HG02870 (cell line): ENCODE results near the gene ANO8.
"Not testable (repeated sequence)": the region's sequence is repeated elsewhere in the genome, so short reads cannot be mapped to it uniquely, and the experiment has no call there.

Source experiments
- ATAC-seq: cut with Tn5 transposase; IDR thresholded peaks from one replicate; pipeline ENCODE4 v1.9.1; 2021; ENCODE audit warnings: mild to moderate bottlenecking, moderate library complexity; ENCODE audit not compliant: unreplicated experiment

The ANO8 gene, protein sequence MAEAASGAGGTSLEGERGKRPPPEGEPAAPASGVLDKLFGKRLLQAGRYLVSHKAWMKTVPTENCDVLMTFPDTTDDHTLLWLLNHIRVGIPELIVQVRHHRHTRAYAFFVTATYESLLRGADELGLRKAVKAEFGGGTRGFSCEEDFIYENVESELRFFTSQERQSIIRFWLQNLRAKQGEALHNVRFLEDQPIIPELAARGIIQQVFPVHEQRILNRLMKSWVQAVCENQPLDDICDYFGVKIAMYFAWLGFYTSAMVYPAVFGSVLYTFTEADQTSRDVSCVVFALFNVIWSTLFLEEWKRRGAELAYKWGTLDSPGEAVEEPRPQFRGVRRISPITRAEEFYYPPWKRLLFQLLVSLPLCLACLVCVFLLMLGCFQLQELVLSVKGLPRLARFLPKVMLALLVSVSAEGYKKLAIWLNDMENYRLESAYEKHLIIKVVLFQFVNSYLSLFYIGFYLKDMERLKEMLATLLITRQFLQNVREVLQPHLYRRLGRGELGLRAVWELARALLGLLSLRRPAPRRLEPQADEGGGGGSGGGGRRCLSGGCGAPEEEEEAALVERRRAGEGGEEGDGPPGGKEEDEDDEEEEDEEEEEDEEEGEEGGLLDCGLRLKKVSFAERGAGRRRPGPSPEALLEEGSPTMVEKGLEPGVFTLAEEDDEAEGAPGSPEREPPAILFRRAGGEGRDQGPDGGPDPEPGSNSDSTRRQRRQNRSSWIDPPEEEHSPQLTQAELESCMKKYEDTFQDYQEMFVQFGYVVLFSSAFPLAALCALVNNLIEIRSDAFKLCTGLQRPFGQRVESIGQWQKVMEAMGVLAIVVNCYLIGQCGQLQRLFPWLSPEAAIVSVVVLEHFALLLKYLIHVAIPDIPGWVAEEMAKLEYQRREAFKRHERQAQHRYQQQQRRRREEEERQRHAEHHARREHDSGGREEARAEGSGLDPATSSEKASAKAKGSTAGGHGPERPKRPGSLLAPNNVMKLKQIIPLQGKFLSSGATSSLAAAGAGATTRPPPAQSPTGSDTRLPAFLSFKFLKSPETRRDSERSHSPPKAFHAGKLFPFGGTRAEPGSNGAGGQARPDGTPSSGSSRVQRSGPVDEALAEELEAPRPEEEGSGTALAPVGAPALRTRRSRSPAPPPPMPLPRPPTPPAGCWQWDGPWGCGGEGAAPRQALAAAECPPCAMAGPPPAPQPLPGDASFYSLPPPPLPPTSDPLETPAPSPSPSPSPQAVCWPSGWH

DNA sequence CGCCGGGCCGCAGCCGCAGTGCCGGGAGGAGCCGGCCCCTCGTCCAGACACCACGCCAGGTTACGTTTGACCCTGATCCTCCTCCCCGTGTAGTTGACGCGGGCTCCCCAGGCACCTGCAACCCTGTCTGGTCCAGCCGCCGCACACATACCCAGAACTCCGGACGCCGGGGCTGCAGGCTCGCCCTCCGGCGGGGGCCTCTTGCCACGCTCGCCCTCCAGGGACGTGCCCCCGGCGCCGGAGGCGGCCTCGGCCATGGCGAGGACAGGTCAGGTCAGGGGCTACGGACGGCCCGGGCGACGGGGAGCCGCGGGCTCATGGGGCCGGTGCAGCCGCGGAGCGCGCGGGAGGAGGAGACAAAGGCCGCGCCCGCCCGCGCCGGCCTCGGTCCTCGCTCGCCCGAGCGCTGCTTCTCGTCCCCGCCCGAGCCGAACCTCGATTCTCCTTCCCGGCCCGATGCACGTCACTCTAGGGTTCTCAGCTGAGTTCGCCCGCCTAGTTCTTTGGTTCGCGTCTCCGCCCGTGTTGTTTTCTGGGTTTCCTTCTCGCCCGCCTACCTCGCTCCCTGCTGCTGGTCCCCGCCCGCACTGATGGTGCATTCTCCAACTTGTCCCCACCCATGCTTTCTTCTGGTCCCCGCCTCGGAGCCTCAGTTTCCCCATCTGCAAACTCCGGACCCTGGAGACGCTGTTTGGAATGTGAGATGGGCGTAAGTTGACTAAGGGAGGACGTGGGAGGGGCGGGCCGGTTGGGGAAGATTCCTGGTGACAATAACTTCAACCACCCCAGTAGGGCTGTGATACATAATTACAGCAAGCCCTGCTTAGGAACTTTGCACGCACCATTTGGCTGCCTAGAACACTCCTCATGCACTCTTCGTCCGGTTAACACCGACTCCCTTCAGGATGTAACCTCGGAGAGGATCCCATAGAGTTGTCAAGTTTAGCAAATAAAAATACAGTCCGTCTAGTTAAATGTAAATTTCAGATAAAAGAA, at the start of gene ANO8:
Gene ANO8 (minus strand): TSS at position 442 of the 996 bp plus-strand sequence. CDS start 185 bp downstream, at position 257.
- ATAC-seq, result peak; percentile 33

DNA sequence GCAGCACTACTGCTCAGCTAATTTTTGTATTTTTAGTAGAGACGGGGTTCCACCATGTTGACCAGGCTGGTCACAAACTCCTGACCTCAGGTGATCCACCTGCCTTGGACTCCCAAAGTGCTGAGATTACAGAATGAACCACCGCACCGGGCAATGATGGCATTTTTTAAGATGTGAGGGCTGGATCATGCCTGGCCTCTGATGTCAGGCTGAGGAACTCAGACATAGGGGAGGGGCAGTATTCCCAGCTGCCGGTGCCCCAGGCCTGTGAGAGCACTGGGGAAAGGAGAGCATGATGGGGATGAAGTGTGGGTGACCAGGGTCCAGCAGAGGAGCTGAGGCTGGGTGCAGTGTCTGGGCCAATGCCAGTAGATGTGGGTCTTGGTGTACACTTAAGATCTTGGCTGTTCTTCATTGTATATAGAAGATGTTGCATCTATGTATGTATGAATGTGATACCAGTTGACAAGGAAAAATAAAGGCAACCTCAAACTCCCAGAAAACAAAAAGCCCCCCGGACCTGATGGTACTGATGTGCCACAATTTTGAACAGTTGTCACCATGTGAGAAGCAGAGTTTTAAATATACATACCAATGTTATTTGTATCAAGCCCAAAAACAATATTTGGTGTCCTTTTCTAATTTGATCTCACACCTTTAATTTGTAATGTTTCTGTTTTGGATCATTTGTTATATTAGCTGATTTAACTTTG, 45.9 kb upstream of the ANO8 start:
- no peak for ATAC-seq

DNA sequence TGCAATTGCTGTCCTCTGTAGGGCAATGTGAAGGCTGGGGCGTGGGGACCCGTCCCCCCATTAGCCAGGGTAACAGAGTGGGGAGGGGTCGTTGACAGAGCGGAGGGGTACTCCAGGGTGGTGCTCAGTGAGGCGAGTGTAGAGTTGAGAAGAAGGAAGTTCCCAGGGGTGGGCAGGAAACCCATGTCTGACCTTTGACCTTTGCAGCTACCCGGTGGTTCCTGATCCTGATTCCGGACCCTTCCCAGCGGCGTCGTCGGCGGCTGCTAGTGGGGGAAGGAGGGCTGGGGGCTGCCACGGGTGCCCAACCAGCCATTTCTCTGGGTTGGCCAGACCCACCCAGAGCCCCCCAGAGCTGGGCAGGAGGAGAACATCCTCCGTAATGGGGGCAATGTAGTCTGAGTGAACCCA, 44.6 kb upstream of the ANO8 start:
- no peak for ATAC-seq

GRCh38 chr19:17378271-17378670, 43.6 kb upstream of the ANO8 start:
- no peak for ATAC-seq

DNA sequence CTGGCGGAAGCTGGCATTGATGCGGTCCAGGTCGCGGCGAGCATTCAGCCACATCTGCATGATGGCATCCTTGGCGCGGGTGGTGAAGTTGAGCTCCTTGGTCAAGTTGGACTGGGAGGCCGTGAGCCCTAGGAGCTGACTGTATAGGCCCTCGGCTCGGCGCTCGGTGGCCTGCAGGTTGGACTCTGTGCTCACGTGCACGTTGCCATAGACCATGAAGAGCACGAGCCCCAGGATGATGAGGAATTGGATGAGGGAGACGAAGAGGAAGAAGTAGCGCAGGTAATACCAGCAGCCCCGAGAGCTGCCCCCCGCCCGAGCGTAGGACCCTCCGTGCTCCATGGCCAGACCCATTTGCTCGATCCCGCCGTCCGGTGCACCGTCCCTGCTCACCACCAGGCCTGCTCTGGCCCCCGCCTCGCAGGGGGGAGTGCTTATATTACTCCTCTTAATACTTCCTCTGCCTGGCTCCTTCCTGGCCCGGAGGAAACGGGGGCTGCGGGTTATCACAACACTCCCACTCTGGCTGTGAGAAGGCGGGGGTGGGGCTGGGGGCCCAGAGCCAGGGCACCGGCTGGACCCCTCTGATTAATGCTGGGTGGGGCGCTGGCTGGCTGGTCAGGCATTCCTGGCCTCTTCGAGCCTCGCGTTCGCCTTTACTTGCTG, 42.4 kb upstream of the ANO8 start, which contains the start of gene PLVAP:
Gene PLVAP (minus strand): TSS at position 408 of the 666 bp plus-strand sequence. CDS start 54 bp downstream, at position 354.
- no peak for ATAC-seq

- ATAC-seq, result peak; percentile 85
Observed at GRCh38 chr19:17370026-17370587, 35.5 kb upstream of the ANO8 start.

DNA sequence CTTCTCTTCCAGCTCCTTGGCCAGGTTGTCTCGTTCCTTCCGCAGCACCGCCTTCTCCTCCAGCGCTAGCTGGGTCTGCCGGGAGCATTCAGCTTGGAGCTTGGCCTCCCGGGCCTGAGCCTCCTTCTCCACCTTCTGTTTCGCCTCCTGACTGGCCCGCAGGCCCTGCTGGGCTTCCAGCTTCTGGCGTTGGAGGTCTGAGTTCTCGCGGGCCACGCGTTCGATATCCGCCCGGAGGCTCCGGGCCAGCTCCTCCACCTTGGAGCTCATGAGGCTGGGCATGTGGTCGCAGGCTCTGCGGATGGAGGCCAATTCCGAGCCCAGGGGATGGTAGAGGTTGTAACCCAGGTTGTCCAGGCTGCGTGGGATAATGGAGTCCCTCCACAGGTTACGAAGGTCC, 30.7 kb upstream of the ANO8 start:
- no peak for ATAC-seq

GRCh38 chr19:17363852-17364605, 29.4 kb upstream of the ANO8 start:
- ATAC-seq, result not testable (repeated sequence)

DNA sequence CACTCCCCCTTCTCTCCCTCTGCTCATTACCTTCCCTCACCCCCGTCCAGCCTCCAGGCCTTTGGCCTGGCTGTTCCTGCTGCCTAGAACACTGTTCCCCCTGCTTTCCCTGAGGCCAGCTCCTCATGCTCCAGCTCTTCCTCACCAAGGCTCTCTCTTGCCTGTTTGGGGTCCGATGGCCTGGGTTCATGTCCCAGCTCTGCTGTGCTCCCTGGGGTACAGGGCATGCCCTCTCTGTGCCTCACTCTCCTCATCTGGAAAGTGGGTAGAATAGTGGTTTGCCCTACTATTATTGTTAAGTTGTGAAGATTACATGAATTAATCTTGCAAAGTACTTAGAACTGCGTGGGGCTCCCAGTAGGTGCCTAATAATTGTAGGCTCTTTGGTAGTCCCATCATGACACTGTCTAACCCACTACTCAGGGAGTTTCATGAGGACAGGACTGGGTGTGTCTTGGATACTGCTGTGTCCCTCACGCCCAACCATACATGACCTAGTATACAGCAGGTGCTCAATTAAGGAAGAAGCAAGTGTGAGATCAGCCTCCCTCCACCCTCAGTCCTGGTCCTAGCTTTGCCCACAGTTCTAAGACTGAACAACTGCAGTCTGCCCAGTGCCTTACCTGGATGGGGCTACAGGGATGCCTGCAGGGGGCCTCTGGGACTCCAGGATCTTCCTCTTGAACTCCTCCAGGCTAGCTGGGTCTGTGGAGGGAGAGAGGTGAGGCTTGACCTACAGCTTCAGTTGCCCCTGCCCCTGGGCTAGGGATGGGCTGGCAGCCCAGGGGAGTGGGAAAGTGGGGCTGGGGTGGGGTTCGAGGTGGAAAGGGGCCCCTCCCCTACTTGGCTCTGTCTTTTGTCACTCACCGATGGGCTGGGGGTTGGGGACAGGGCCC, 25.5 kb upstream of the ANO8 start:
- no peak for ATAC-seq

GRCh38 chr19:17358395-17358794, 23.7 kb upstream of the ANO8 start:
- ATAC-seq, result no peak

DNA sequence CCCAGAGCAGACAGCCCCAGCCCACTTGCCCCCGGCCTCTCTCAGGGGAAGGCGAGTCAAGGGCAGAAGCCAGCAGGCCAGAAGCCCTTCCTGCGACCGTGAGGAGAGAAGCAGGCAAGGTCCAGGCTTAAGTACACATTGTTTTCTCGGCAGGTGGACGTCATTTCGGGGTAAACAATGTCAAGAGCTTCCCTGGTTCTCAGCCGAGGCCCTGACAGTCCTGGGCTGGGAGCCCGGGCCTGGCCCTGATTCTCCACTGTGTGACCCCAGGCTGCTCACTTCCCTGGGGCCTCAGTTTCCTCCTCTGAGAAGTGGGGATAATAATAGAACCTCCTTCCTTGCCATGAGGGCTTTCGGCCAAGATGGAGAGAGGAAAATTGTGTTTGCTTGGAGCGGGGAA, 23.1 kb upstream of the ANO8 start:
- ATAC-seq, result no peak

DNA sequence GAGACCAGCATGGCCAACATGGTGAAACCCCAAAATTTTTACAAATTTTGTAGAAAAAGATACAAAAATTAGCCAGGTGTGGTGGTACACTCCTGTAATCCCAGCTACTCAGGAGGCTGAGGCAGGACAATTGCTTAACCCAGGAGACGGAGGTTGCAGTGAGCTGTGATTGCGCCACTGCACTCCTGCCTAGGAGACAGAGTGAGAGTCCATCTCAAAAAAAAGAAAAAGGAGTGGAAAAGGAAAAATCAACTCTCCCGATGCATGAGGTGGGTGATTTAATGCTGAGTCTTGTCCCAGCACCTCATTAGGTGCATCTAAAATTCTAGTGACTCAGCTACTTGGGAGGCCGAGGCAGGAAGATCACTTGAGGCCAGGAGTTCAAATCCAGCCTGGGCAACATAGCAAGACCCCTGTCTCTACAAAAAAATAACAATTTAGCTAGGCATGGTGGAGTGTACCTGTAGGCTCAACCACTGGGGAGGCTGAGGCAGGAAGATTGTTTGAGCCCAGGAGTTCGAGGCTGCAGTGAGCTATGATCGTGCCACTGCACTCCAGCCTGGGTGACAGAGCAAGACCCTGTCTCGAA, 22.5 kb upstream of the ANO8 start:
- no peak for ATAC-seq

- no peak for ATAC-seq
Observed at GRCh38 chr19:17353386-17353785, 18.7 kb upstream of the ANO8 start.

GRCh38 chr19:17352608-17353280, 18.1 kb upstream of the ANO8 start:
- ATAC-seq, result no peak

- no peak for ATAC-seq
Observed at GRCh38 chr19:17351815-17352435, 17.3 kb upstream of the ANO8 start.
